HL-60 (cell line): Measurements from ENCODE around the gene TSHZ3.

Source experiments
- POLR2AphosphoS5 ChIP-seq: IDR thresholded peaks from 2 replicates; pipeline ENCODE4 v1.6.1; 2012; ENCODE audit warnings: low read depth
- SPI1 ChIP-seq: IDR thresholded peaks from 2 replicates; pipeline ENCODE4 v1.6.1; 2012; ENCODE audit warnings: low read depth, mild to moderate bottlenecking, borderline replicate concordance
- TF ChIP-seq, protein P1 (sequence below): IDR thresholded peaks from one replicate; pipeline ENCODE4 v1.5.1; 2011; ENCODE audit warnings: low read length, control low read depth, inconsistent platforms; ENCODE audit not compliant: insufficient read depth
- TF ChIP-seq, protein P2 (sequence below): IDR thresholded peaks from 2 replicates; pipeline ENCODE4 v1.6.1; 2012; ENCODE audit warnings: low read depth; ENCODE audit not compliant: insufficient replicate concordance

GRCh38 chr19:31355665-31356289, 6.5 kb upstream of the TSHZ3 start:
- TF ChIP-seq POLR2AphosphoS5 (no peak), SPI1 (no peak)
- TF ChIP-seq, protein P1, sequence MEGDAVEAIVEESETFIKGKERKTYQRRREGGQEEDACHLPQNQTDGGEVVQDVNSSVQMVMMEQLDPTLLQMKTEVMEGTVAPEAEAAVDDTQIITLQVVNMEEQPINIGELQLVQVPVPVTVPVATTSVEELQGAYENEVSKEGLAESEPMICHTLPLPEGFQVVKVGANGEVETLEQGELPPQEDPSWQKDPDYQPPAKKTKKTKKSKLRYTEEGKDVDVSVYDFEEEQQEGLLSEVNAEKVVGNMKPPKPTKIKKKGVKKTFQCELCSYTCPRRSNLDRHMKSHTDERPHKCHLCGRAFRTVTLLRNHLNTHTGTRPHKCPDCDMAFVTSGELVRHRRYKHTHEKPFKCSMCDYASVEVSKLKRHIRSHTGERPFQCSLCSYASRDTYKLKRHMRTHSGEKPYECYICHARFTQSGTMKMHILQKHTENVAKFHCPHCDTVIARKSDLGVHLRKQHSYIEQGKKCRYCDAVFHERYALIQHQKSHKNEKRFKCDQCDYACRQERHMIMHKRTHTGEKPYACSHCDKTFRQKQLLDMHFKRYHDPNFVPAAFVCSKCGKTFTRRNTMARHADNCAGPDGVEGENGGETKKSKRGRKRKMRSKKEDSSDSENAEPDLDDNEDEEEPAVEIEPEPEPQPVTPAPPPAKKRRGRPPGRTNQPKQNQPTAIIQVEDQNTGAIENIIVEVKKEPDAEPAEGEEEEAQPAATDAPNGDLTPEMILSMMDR = no peak
- TF ChIP-seq, protein P2, sequence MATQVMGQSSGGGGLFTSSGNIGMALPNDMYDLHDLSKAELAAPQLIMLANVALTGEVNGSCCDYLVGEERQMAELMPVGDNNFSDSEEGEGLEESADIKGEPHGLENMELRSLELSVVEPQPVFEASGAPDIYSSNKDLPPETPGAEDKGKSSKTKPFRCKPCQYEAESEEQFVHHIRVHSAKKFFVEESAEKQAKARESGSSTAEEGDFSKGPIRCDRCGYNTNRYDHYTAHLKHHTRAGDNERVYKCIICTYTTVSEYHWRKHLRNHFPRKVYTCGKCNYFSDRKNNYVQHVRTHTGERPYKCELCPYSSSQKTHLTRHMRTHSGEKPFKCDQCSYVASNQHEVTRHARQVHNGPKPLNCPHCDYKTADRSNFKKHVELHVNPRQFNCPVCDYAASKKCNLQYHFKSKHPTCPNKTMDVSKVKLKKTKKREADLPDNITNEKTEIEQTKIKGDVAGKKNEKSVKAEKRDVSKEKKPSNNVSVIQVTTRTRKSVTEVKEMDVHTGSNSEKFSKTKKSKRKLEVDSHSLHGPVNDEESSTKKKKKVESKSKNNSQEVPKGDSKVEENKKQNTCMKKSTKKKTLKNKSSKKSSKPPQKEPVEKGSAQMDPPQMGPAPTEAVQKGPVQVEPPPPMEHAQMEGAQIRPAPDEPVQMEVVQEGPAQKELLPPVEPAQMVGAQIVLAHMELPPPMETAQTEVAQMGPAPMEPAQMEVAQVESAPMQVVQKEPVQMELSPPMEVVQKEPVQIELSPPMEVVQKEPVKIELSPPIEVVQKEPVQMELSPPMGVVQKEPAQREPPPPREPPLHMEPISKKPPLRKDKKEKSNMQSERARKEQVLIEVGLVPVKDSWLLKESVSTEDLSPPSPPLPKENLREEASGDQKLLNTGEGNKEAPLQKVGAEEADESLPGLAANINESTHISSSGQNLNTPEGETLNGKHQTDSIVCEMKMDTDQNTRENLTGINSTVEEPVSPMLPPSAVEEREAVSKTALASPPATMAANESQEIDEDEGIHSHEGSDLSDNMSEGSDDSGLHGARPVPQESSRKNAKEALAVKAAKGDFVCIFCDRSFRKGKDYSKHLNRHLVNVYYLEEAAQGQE = no peak
